M059J (cell line): ENCODE results near the gene SHCBP1L. TPM values are rescaled to one million over a fixed set of nuclear protein-coding genes. Genes with fewer than 3 reads are reported as not detected.
A peak's percentile ranks its signal among the peaks of the same experiment; 100 is the strongest.

ENCODE experiments used
- DNase-seq: peaks from one replicate; pipeline ENCODE4 v3.0.0-alpha.2; 2012; ENCODE audit warnings: low read depth
- total RNA-seq: library from RNA; depleted of rRNA; stranded (reverse); fragments of >200 nt; shearing (Covaris generic); gene quantifications from 2 replicates; pipeline ENCODE4 v1.2.3, GENCODE V29; 2014

Gene SHCBP1L
- total RNA-seq, 1 experiment from 2014 or later, result not detected

DNA sequence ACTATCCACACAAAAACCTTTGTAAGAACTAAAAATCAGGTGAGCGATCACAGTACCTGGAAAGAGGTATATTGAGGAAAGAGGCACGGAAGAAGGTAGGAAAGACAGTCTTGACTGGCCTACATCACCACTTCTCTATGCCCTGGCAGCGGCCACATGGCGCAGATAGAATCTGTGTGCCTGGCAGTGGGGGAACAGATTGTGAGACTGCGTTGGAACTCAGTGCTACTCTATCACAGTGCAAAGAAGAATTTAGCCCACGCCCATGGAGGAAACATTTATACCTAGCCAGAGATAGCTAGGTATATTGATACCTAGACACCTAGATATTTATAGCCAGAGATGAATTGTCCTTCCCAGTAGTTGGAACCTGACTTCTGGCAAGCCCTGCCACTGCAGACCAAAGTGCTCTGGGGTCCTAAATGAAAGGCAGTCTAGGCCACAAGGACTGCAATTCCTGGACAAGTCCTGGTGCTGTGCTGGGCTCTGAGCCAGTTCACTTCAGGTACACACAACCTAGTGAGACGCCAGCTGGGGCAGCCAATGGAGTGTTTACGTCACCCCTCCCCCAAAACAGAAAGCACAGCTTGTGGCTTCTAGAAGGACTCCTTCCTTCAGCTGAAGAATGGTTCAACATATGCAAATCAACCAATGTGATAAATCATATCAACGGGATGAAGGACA is 61.9 kb downstream of the SHCBP1L start:
- DNase-seq, result no peak

DNA sequence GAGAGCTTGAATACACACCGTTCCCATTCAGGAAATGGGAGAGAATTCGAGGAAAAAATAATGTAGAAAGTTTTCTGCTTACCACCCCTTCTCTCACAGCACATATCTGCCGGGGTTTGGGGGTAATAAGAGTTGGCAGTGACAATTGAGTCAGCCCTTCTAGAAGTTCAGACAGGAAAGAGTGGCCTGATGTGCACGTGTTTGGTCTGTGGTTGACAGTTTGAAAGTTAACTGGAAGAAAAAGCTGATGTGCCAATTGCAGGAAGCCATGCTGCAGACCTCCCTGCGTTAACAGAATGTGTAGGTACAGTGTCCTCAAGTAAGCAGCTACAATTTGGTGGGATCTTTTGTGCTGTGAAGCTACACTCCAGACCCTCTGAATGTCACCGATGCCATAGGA is 63.0 kb downstream of the SHCBP1L start:
- DNase-seq, result peak; percentile 18

- peak; percentile 26 for DNase-seq
These were observed 64.0 kb downstream of the SHCBP1L start for GRCh38 chr1:182888736-182889531.

DNA sequence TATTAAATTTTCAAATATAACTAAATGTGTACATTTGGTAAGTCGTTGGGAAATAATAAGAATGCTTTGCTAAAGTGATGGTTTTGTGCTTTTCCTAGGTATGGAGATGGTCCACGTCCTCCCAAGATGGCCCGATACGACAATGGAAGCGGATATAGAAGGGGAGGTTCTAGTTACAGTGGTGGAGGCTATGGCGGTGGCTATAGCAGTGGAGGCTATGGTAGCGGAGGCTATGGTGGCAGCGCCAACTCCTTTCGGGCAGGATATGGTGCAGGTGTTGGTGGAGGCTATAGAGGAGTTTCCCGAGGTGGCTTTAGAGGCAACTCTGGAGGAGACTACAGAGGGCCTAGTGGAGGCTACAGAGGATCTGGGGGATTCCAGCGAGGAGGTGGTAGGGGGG is 66.0 kb downstream of the SHCBP1L start:
- DNase-seq, result no peak

DNA sequence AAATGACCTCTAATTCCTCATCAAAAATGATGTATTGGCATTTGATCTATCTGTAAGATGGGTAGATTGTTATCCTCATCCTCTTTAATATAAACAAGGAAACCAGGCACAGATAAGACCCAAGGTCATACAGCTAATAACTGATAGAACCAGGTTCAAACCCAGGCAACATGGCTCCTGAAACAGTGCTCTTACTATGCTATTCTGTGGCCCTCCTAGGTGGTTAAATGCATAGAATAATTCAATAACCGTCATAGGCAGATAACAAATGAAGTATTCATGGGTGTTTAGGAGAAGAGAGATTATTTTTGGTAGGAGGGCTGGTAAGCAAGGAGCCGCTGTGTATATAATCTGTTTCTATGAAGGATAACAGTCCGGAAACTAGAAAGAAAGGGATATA is 67.4 kb downstream of the SHCBP1L start:
- DNase-seq, result no peak

DNA sequence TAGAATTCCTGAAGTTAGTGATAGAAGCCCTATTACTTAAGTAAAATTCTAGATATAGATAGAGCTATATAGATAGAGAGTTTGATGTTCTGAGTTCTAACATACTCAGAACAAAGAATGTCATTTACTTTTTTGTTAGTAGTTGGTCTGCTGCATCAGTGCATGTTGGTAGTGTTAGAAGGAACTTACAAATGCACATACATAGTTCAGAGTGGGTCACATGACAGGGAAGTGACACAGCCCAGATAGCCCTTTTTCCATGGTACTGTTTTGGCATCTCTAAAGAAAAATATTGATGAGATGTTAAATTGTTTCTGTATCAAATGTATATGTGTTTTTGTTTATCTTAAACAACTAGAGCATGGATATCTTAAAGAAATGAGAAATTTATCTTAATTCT is 68.1 kb downstream of the SHCBP1L start:
- DNase-seq, result no peak

- no peak for DNase-seq
These were observed 75.1 kb downstream of the SHCBP1L start for GRCh38 chr1:182877842-182878241.

DNA sequence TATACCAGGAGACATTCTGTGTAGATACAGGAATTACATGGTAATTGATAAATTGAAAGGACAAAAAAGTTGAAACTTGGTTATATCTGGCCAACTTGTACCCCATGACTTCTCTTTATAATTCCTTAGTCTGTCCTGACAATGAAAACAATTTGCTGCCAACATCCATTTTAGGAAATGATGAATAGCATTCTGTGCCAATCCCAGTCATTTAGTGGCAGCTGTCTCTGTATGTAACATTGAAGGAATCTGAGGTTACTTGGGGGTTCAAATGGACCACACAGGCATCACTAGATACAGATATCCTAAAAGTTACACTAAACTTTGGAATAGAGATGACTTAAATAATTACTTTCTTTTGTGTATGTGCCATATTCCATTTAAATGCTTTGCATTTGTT is 75.6 kb downstream of the SHCBP1L start:
- no peak for DNase-seq

DNA sequence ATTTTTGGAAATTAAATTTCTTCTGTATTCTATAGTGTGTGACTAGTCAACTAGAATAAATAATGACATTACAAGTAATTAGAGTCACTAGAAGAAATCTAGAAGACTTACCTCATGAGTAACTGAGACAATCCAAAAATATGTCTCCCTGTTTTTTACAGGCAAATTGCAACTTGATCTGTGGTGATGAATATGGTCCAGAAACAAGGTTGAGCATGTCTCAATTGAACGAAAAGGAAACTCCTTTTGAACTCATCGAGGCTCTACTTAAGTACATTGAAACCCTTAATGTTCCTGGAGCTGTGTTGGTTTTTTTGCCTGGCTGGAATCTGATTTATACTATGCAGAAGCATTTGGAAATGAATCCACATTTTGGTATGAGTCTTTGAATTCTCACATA is 77.1 kb downstream of the SHCBP1L start:
- DNase-seq, result no peak

DNA sequence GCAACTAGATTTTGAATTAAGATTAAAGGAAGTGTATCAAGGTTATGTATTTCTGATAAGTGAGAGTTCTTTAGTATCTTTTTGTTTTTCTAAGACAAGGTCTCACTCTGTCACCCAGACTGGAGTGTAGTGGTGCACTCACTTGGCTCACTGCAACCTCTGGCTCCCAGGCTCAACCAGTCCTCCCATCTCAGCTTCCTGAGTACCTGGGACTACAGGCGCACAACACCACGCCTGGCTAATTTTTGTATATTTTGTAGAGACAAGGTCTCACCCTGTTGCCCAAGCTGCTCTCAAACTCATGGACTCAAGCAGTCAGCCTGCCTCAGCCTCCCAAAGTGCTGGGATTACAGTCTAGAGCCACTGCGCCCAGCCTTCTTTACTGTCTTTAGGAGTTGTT is 80.1 kb downstream of the SHCBP1L start:
- DNase-seq, result no peak

DNA sequence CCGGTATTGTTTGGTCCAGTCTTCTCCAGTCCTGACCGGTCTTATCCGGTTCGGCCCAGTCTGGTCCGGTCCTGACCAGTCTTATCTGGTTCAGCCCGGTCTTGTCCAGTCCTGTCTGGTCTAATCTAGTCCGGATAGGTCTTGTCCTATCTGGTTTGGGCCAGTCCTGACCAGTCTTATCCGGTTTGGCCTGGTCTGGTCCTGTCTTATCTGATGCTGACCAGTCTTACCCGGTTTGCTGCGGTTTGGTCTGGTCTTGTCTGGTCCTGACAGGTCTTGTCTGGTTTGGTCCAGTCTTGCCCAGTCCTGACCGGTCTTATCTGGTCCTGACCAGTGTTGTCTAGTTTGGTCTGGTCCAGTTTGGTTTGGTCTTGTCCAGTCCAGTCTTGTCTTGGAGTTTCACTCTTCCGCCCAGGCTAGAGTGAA is 83.7 kb downstream of the SHCBP1L start:
- DNase-seq, result no peak

- DNase-seq, result no peak
These were observed 85.1 kb downstream of the SHCBP1L start for GRCh38 chr1:182867861-182868260.

DNA sequence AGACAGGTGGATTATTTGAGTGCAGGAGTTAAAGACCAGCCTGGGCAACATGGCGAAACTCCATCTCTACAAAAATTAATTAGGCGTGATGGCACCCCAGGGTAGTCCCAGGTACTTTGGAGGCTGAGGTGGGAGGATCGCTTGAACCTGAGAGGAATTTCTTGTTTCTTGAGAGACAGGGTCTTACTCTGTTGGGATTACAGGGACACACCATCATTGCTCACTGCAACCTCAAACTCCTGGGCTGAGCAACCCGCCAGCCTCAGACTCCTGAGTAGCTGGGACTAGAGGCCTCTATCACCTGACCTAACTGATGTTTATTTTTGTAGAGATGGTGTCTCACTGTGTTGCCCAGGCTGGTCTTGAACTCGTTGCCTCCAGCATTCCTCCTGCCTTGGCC is 89.0 kb downstream of the SHCBP1L start:
- no peak for DNase-seq

DNA sequence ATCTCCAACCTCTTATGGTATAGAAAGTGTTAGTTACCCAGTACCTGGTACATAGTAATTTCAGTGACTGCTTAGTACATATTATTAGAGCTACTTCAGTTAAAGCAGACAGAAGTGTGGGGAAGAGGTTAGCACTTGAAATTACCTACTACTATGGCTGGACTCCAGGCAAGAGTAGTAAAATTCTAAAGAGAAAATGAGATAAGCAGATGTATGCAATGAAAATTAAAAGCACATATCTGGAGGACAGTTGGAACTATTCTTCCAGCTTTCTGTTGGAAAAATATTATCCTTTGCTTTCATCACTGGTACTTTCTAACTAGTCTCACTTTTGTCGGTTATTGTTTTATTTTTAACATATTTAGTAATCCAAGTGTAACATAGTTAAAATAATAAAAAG is 90.1 kb downstream of the SHCBP1L start:
- DNase-seq, result no peak

GRCh38 chr1:182861994-182862393 is 91.0 kb downstream of the SHCBP1L start:
- no peak for DNase-seq

DNA sequence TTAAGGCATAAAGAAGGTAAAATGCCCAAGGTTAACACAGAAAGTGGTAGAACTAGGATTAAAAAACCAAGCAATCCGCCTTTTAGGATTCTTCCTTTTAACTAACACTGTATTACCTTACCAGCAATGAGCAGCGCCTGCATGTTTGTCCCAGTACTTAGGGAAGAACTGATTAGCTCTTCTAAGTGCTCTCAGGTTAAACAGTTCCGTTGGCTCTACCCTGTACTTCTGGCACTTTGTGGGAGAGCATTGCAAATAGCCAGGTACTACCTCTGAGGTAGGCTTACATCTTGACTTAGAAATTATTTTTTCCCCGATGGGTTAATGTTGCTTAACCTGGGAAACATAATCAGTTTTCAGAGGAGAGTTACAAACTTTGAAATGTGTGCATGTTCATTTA is 92.3 kb downstream of the SHCBP1L start:
- DNase-seq, result no peak

DNA sequence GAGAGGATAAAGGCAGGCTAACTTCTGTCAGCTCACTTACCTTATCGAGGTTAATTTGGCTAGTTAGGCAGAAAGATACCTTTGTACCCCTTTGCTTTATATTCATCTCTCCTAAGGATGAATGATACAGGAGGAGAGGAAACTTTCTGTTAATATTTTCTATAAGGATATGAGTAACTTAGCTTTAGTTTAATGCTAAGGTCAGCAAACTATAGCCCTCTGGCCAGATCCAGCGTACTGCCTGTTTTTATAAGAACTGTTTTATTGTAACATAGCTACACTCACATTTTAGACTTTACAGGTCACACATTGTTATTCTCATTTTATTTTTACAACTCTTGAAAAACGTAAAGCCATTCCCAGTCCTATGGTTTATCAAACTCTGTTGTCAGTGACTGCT is 95.8 kb downstream of the SHCBP1L start:
- no peak for DNase-seq

- DNase-seq, result no peak
These were observed 97.1 kb downstream of the SHCBP1L start for GRCh38 chr1:182855911-182856310.

DNA sequence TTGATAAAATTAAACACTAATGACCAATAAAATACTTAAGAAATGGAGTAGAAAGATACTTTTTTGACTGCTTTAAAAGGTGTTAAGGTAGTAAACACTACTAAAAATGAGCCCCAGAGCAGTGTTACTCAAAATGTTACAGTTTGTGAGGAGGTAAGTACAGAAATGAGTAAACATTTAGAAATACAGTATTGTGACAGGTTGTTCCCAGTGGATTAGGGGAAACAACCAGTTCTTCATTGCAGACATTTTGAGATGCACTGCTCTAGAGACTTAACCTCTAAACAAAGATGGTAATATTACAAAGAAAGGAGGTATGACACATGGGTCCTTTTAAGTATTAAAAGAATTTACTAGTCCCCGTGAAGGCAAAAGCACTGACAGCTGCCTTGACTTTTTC is 101.1 kb downstream of the SHCBP1L start:
- DNase-seq, result no peak

GRCh38 chr1:182850319-182850718 is 102.6 kb downstream of the SHCBP1L start:
- DNase-seq, result no peak
